H7 (cell line): Measurements from ENCODE around the gene SYNGR3. TPM values are rescaled to one million over a fixed set of nuclear protein-coding genes. Genes with fewer than 3 reads are reported as not detected.
"Not testable (repeated sequence)": the region's sequence is repeated elsewhere in the genome, so short reads cannot be mapped to it uniquely, and the experiment has no call there.

Experiments used
- DNase-seq: peaks from one replicate; pipeline ENCODE4 v3.0.0; 2012
- H3K27me3 ChIP-seq: 2 replicates; pipeline ENCODE4 v1.6.0; 2011; ENCODE audit warnings: mild to moderate bottlenecking, low read length; ENCODE audit not compliant: control insufficient read depth, insufficient read depth
- H3K36me3 ChIP-seq: replicated peaks from 2 replicates; pipeline ENCODE4 v1.5.1; 2011; ENCODE audit warnings: low read length; ENCODE audit not compliant: control insufficient read depth, insufficient read depth
- H3K4me3 ChIP-seq: 2 replicates; pipeline ENCODE4 v1.5.1; 2011; ENCODE audit warnings: low read depth, mild to moderate bottlenecking, control low read depth, low read length, moderate library complexity; ENCODE audit not compliant: insufficient read depth
- total RNA-seq: library from RNA; depleted of rRNA; stranded (reverse); fragments of >200 nt; shearing (Covaris generic); gene quantifications from 2 replicates; pipeline ENCODE4 v1.2.3, GENCODE V29; 2014

SYNGR3 gene
- total RNA-seq, 1 experiment from 2014 or later: 38.6 TPM

GRCh38 chr16:1950559-1950958 lies 39.2 kb upstream of the SYNGR3 start:
- Histone ChIP-seq H3K27me3 (no peaks in the 10 kb centered on the region; the same call in 1 of the 2 replicates), H3K4me3 (no peak overlapping the region), H3K36me3 (no peaks in the 10 kb centered on the region)
- DNase-seq: no peak

GRCh38 chr16:1953734-1954133 lies 36.0 kb upstream of the SYNGR3 start:
- Histone ChIP-seq H3K36me3 (no peaks in the 10 kb centered on the region), H3K4me3 (no peak overlapping the region), H3K27me3 (no peaks in the 10 kb centered on the region; the same call in 1 of the 2 replicates)
- no peak for DNase-seq

GRCh38 chr16:1957434-1958142 lies 32.2 kb upstream of the SYNGR3 start:
- peaks cover 11% of the 10 kb centered on the region for H3K36me3 ChIP-seq
- DNase-seq, H3K27me3 ChIP-seq, H3K4me3 ChIP-seq: not testable (repeated sequence)

GRCh38 chr16:1958143-1958491 lies 31.7 kb upstream of the SYNGR3 start:
- H3K36me3 ChIP-seq: peaks cover 15% of the 10 kb centered on the region
- not testable (repeated sequence) for H3K27me3 ChIP-seq, H3K4me3 ChIP-seq, DNase-seq

GRCh38 chr16:1958715-1959268 lies 31.0 kb upstream of the SYNGR3 start:
- Histone ChIP-seq H3K27me3 (no peaks in the 10 kb centered on the region), H3K36me3 (peaks cover 21% of the 10 kb centered on the region), H3K4me3 (peak overlapping the region; percentile 96)
- DNase-seq: no peak

- peak; percentile 98 for DNase-seq
- peak within 1 kb of the TSS; percentile 96 for H3K4me3 ChIP-seq
- H3K27me3 ChIP-seq: no peaks in the 10 kb centered on the region
- H3K36me3 ChIP-seq: peaks cover 23% of the 10 kb centered on the region
These were observed 30.3 kb upstream of the SYNGR3 start, which contains the start of gene NDUFB10 for GRCh38 chr16:1959269-1960039. Gene NDUFB10 (plus strand): TSS chr16:1959538. CDS start chr16:1959625, 87 bp downstream.

- Histone ChIP-seq H3K4me3 (peak overlapping the region; percentile 96; the same call in 1 of the 2 replicates), H3K36me3 (peaks cover 23% of the 10 kb centered on the region), H3K27me3 (no peaks in the 10 kb centered on the region)
- DNase-seq: peak; percentile 72
These were observed 28.8 kb upstream of the SYNGR3 start for GRCh38 chr16:1960665-1961630.

- Histone ChIP-seq H3K27me3 (no peaks in the 10 kb centered on the region), H3K36me3 (peaks cover 23% of the 10 kb centered on the region), H3K4me3 (no peak overlapping the region)
- peak; percentile 77 for DNase-seq
These were observed 28.1 kb upstream of the SYNGR3 start for GRCh38 chr16:1961651-1962067.

- H3K4me3 ChIP-seq: peak overlapping the region; percentile 12; the same call in 1 of the 2 replicates
- H3K36me3 ChIP-seq: peaks cover 23% of the 10 kb centered on the region
- not testable (repeated sequence) for DNase-seq, H3K27me3 ChIP-seq
These were observed 27.3 kb upstream of the SYNGR3 start for GRCh38 chr16:1962161-1963153.

- DNase-seq: no peak
- Histone ChIP-seq H3K36me3 (peaks cover 23% of the 10 kb centered on the region), H3K4me3 (peak overlapping the region; percentile 97), H3K27me3 (no peaks in the 10 kb centered on the region)
These were observed 25.8 kb upstream of the SYNGR3 start for GRCh38 chr16:1963806-1964505.

- Histone ChIP-seq H3K4me3 (peak within 1 kb of the TSS; percentile 97), H3K27me3 (no peaks in the 10 kb centered on the region), H3K36me3 (peaks cover 23% of the 10 kb centered on the region)
- DNase-seq: peak; percentile 100
These were observed 25.0 kb upstream of the SYNGR3 start, which contains the start of gene RPS2 for GRCh38 chr16:1964506-1965395. Gene RPS2 (minus strand): TSS chr16:1964826. CDS start chr16:1964625, 201 bp downstream.
